Caco-2 (cell line): Measurements from ENCODE around the gene RPL35. TPM values are rescaled to one million over a fixed set of nuclear protein-coding genes. Genes with fewer than 3 reads are reported as not detected.

ENCODE experiments used
- BruUV-seq: library from RNA; stranded (reverse); fragments of 400-500 nt; replicated peaks from 2 replicates; lab custom pipeline; 2021; lab: Mats Ljungman, UMichigan
- CTCF ChIA-PET: fragments of 300-600 bp; sonication (Branson Sonifier 250); formaldehyde crosslinking; loops from one replicate; lab custom pipeline; 2022; ENCODE audit warnings: antibody characterized with exemption; lab: Charles Lee
- POLR2A ChIA-PET: fragments of 300-600 bp; sonication (Branson Sonifier 250); formaldehyde crosslinking; loops from one replicate; lab custom pipeline; 2022; ENCODE audit warnings: antibody characterized with exemption; lab: Charles Lee
- DNase-seq, 2 experiments: peaks; one replicate each; pipeline versions ENCODE4 v3.0.0 to v3.0.0-alpha.2; 2020 to 2022
- H3K27me3 ChIP-seq: replicated peaks from 2 replicates; pipeline ENCODE4 v1.6.0; 2011; ENCODE audit warnings: low read length; ENCODE audit not compliant: control insufficient read depth, insufficient read depth
- H3K36me3 ChIP-seq: 2 replicates; pipeline ENCODE4 v1.5.1; 2011; ENCODE audit warnings: low read length; ENCODE audit not compliant: control insufficient read depth, insufficient read depth
- H3K4me1 ChIP-seq: fragments of 250-450 bp; sonication (Bioruptor Pico); 2 replicates; pipeline ENCODE4 v1.5.1; 2020; ENCODE audit warnings: mild to moderate bottlenecking
- H3K4me3 ChIP-seq: 2 replicates; pipeline ENCODE4 v1.5.1; 2011; ENCODE audit warnings: low read depth, mild to moderate bottlenecking, control low read depth, low read length
- H3K9me3 ChIP-seq: fragments of 250-450 bp; sonication (Bioruptor Pico); 2 replicates; pipeline ENCODE4 v1.5.1; 2020; ENCODE audit warnings: mild to moderate bottlenecking, moderate library complexity
- H3K27ac Mint-ChIP-seq: one replicate; pipeline ENCODE4 v1.8.0; 2022; ENCODE audit warnings: mixed read lengths; ENCODE audit not compliant: unreplicated experiment
- H3K27me3 Mint-ChIP-seq: one replicate; pipeline ENCODE4 v1.8.0; 2022; ENCODE audit warnings: mixed read lengths; ENCODE audit not compliant: insufficient read depth, unreplicated experiment
- H3K36me3 Mint-ChIP-seq: one replicate; pipeline ENCODE4 v1.8.0; 2022; ENCODE audit warnings: mild to moderate bottlenecking, mixed read lengths; ENCODE audit not compliant: insufficient read depth, unreplicated experiment
- H3K4me1 Mint-ChIP-seq: one replicate; pipeline ENCODE4 v1.8.0; 2022; ENCODE audit warnings: low read depth, mixed read lengths; ENCODE audit not compliant: unreplicated experiment
- H3K4me3 Mint-ChIP-seq: one replicate; pipeline ENCODE4 v1.8.0; 2022; ENCODE audit warnings: mild to moderate bottlenecking, moderate library complexity, mixed read lengths; ENCODE audit not compliant: unreplicated experiment
- H3K9me3 Mint-ChIP-seq: one replicate; pipeline ENCODE4 v1.8.0; 2022; ENCODE audit warnings: mixed read lengths; ENCODE audit not compliant: unreplicated experiment
- intact Hi-C: fragments of 100-400 bp; cut with micrococcal nuclease; formaldehyde crosslinking; loops from one replicate; pipeline ENCODE4 v1.10.0; 2022; ENCODE audit not compliant: unreplicated experiment
- total RNA-seq: library from RNA; stranded (reverse); gene quantifications from 2 replicates; pipeline ENCODE4 v1.2.3, GENCODE V29; 2022
- TF ChIP-seq, protein P1 (sequence below), 2 experiments: fragments of 200-600 bp in 1 of 2; IDR thresholded peaks; 1 replicate in 1 of 2; 2 replicates in 1 of 2; pipeline versions ENCODE4 v1.5.1 to v1.8.0; 2011 to 2022; ENCODE audit warnings: antibody characterized with exemption in 1 of 2, control low read depth in 1 of 2, inconsistent platforms in 1 of 2, low read depth in 1 of 2, low read length in 1 of 2, mild to moderate bottlenecking in 1 of 2, moderate library complexity in 1 of 2; ENCODE audit not compliant: insufficient read depth in 1 of 2, severe bottlenecking in 1 of 2, unreplicated experiment in 1 of 2

Gene RPL35
- total RNA-seq, 1 experiment from 2014 or later = 1,528 TPM

DNA sequence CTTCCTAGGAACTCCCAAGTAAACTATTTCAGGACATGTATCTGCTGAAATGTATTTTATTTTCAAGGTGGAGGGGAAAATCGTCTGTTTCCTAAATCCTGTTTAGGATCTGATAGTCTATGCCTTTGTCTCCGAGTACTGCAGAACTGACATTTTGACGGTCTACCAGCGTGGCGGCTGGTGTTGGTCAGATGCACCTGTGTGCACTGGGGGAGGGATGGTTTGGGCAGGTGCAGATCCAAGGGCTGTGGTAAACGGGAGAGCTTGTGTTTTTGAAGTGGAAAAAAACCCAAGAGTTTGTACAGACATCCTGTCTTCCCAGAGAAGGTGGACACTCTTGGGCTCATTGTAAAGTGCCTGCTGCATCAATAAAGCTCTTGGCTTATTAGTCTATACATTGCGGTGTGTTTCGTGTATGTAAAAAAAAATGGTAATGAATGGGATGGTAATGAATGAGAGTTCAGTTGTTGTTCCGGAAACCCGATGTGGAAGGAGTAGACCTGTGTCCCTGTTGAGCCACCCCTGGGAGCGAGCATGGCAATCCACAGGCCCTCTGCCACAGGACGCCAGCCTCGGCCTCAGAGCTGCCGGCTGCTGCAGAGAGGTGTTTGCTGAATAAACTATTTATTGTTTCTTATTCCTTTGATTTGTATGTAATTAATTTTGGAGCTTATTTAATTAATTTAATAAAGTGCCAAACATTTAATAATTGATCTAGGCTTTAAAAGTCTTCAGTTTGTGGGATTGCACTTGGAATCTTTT, 15.4 kb upstream of the RPL35 start:
- TF ChIP-seq, protein P1, sequence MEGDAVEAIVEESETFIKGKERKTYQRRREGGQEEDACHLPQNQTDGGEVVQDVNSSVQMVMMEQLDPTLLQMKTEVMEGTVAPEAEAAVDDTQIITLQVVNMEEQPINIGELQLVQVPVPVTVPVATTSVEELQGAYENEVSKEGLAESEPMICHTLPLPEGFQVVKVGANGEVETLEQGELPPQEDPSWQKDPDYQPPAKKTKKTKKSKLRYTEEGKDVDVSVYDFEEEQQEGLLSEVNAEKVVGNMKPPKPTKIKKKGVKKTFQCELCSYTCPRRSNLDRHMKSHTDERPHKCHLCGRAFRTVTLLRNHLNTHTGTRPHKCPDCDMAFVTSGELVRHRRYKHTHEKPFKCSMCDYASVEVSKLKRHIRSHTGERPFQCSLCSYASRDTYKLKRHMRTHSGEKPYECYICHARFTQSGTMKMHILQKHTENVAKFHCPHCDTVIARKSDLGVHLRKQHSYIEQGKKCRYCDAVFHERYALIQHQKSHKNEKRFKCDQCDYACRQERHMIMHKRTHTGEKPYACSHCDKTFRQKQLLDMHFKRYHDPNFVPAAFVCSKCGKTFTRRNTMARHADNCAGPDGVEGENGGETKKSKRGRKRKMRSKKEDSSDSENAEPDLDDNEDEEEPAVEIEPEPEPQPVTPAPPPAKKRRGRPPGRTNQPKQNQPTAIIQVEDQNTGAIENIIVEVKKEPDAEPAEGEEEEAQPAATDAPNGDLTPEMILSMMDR (IDR thresholded peaks at IDR 0.05; ENCODE audit: insufficient read depth in 1 of 2, low read depth in 1 of 2, low read length in 1 of 2, severe bottlenecking in 1 of 2, unreplicated experiment in 1 of 2) = no peak
- DNase-seq = no peak
- peaks cover 5% of the 10 kb centered on the region for H3K36me3 ChIP-seq
- Mint-ChIP-seq H3K4me3 (no peak overlapping the region), H3K4me1 (peaks cover 6% of the 10 kb centered on the region), H3K27me3 (no peaks in the 10 kb centered on the region), H3K27ac (no peak overlapping the region), H3K36me3 (peaks cover 63% of the 10 kb centered on the region), H3K9me3 (no peaks in the 10 kb centered on the region)
- no peaks in the 10 kb centered on the region for H3K27me3 ChIP-seq
- BruUV-seq = TSS peak; percentile 50
- H3K4me3 ChIP-seq = no peak overlapping the region
- no peaks in the 10 kb centered on the region for H3K4me1 ChIP-seq
- intact Hi-C loops = no loop called here
- H3K9me3 ChIP-seq = no peaks in the 10 kb centered on the region
- ChIA-PET POLR2A (interaction anchor here (0.6 to 1.2 kb wide), 3 partner anchors 14 to 470 kb away, joined by 3 read pairs; no protein-coding TSS in a partner anchor), CTCF (interaction anchor here (1.4 kb wide), 1 partner anchor 21 kb away, joined by 3 read pairs; no protein-coding TSS in a partner anchor)

DNA sequence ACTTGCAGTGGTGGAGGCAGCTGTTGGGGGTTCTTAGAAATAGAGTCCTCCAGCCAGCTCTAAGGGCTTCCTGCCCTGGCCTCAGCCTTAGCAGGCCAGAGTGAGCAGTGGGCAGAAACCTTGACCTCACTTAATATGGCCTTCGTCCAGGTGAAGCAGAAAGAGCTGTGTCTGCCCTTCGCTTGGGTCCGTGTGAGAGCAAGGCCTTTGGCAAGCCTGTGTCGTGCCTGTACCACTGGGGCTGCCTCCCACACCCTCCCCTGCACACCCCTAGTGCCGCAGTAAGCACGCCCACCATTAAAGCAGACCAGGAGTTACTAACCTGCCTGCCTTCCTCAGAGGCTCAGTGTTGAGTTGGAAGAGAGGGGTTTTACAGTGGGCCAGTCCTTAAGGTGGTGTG, 13.7 kb upstream of the RPL35 start:
- Mint-ChIP-seq H3K27ac (peak overlapping the region; percentile 69), H3K36me3 (peaks cover 79% of the 10 kb centered on the region), H3K4me3 (no peak overlapping the region), H3K9me3 (no peaks in the 10 kb centered on the region), H3K4me1 (peaks cover 21% of the 10 kb centered on the region), H3K27me3 (no peaks in the 10 kb centered on the region)
- ChIA-PET CTCF (no interaction called here), POLR2A (no interaction called here)
- no peak for DNase-seq
- H3K9me3 ChIP-seq = no peaks in the 10 kb centered on the region
- peaks cover 7% of the 10 kb centered on the region for H3K36me3 ChIP-seq
- no peaks in the 10 kb centered on the region for H3K27me3 ChIP-seq
- H3K4me1 ChIP-seq = 0 out of 2 replicates have a peak, but pooled peaks cover 3% of the 10 kb centered on the region
- intact Hi-C loops = no loop called here
- TF ChIP-seq, protein P1 (IDR thresholded peaks at IDR 0.05; ENCODE audit: insufficient read depth in 1 of 2, low read depth in 1 of 2, low read length in 1 of 2, severe bottlenecking in 1 of 2, unreplicated experiment in 1 of 2) = no peak
- BruUV-seq = no TSS peak
- H3K4me3 ChIP-seq = no peak overlapping the region

GRCh38 chr9:124873664-124874063, 11.9 kb upstream of the RPL35 start:
- TF ChIP-seq, protein P1 (IDR thresholded peaks at IDR 0.05; ENCODE audit: insufficient read depth in 1 of 2, low read depth in 1 of 2, low read length in 1 of 2, severe bottlenecking in 1 of 2, unreplicated experiment in 1 of 2) = no peak
- POLR2A ChIA-PET = no interaction called here
- no peaks in the 10 kb centered on the region for H3K27me3 ChIP-seq
- Mint-ChIP-seq H3K27ac (no peak overlapping the region), H3K4me1 (peaks cover 21% of the 10 kb centered on the region), H3K4me3 (no peak overlapping the region), H3K27me3 (no peaks in the 10 kb centered on the region), H3K36me3 (peaks cover 73% of the 10 kb centered on the region), H3K9me3 (no peaks in the 10 kb centered on the region)
- no TSS peak for BruUV-seq
- H3K9me3 ChIP-seq = no peaks in the 10 kb centered on the region
- DNase-seq = no peak
- H3K4me3 ChIP-seq = no peak overlapping the region
- peaks cover 7% of the 10 kb centered on the region for H3K36me3 ChIP-seq
- H3K4me1 ChIP-seq = 0 out of 2 replicates have a peak, but pooled peaks cover 6% of the 10 kb centered on the region
- intact Hi-C loops = no loop called here
- CTCF ChIA-PET = no interaction called here
